ENCODE results near the gene CUTC.

DNA sequence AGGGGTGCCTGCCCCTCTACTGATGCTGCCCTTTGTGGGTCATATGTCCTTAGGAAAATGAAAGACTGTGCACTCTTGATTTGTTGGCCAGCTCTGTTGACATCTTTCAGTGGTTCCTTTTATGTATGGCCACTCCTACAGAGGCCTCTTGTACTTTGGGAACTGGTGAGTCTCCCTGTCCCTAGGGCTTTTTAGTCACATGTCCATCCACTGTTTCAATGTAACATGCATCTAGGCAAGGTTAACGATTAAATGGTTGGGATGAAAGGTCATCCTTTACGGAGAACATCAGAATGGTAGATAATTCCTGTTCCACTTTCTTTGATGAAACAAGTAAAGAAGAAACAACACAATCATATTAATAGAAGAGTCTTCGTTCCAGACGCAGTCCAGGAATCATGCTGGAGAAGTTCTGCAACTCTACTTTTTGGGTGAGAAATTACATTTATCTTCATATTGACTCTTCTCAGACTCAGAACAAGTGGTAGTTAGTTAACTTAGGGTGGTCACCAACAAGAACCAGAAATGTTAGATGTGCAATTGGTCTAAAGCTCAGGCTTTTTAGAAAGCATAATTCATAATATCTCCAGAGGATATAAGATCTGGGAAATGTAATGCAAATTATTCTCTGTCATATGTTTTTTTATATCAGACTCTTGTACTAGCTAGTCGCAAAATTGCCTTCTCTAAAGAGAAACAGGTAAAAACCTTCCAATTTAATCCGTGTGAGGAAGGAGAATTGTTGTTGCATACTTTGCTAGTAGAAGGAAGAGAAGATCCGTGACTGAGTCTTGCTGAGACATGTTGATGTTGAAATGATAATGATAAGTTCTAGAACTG, 50.6 kb downstream of the CUTC start, which contains the start of gene ABCC2:
- TF ChIP-seq, protein P1, sequence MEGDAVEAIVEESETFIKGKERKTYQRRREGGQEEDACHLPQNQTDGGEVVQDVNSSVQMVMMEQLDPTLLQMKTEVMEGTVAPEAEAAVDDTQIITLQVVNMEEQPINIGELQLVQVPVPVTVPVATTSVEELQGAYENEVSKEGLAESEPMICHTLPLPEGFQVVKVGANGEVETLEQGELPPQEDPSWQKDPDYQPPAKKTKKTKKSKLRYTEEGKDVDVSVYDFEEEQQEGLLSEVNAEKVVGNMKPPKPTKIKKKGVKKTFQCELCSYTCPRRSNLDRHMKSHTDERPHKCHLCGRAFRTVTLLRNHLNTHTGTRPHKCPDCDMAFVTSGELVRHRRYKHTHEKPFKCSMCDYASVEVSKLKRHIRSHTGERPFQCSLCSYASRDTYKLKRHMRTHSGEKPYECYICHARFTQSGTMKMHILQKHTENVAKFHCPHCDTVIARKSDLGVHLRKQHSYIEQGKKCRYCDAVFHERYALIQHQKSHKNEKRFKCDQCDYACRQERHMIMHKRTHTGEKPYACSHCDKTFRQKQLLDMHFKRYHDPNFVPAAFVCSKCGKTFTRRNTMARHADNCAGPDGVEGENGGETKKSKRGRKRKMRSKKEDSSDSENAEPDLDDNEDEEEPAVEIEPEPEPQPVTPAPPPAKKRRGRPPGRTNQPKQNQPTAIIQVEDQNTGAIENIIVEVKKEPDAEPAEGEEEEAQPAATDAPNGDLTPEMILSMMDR (conservative IDR thresholded peaks at IDR 0.05) = no peak
- TF ChIP-seq ZFX (IDR thresholded peaks at IDR 0.05) = no peak
